T-helper 2 cell treated with Interferon-gamma antibody and Interleukin-4, amounts not matched to agents 100 ng/mL and 5 ng/mL, for 36 hours (primary cell): ENCODE measurements around the gene CCDC180. TPM values are rescaled to one million over a fixed set of nuclear protein-coding genes. Genes with fewer than 3 reads are reported as not detected.
"Not testable (repeated sequence)": the region's sequence is repeated elsewhere in the genome, so short reads cannot be mapped to it uniquely, and the experiment has no call there.

Source experiments
- intact Hi-C: fragments of 100-400 bp; cut with micrococcal nuclease; formaldehyde crosslinking; loops from one replicate; pipeline ENCODE4 v1.15.1; 2023
- total RNA-seq: library from RNA; stranded (reverse); gene quantifications from 2 replicates; pipeline ENCODE4 v1.2.3, GENCODE V29; 2022

The CCDC180 gene
- total RNA-seq = 4.0 and 5.9 TPM in 2 replicates

- intact Hi-C loops = no loop called here
Measured at GRCh38 chr9:97307500-97308163, at the start of gene CCDC180. TSS of gene CCDC180 (plus strand) at chr9:97307659. CDS start at chr9:97308064, 405 bp downstream.

- intact Hi-C loops = not testable (repeated sequence)
Measured at GRCh38 chr9:97259834-97260514, 47.5 kb upstream of the CCDC180 start.

- intact Hi-C loops = no loop called here
Measured at GRCh38 chr9:97271292-97271691, 36.2 kb upstream of the CCDC180 start.

GRCh38 chr9:97272072-97272471, 35.4 kb upstream of the CCDC180 start:
- intact Hi-C loops = no loop called here

- intact Hi-C loops = no loop called here
Measured at GRCh38 chr9:97276310-97276852, 31.1 kb upstream of the CCDC180 start.

GRCh38 chr9:97277953-97278352, 29.5 kb upstream of the CCDC180 start:
- intact Hi-C loops = no loop called here

- intact Hi-C loops = no loop called here
Measured at GRCh38 chr9:97280755-97281330, 26.6 kb upstream of the CCDC180 start.

- intact Hi-C loops = no loop called here
Measured at GRCh38 chr9:97283768-97284167, 23.7 kb upstream of the CCDC180 start.

GRCh38 chr9:97284798-97285197, 22.7 kb upstream of the CCDC180 start:
- intact Hi-C loops = no loop called here

GRCh38 chr9:97292200-97292599, 15.3 kb upstream of the CCDC180 start:
- intact Hi-C loops = no loop called here

GRCh38 chr9:97293207-97293721, 14.2 kb upstream of the CCDC180 start:
- intact Hi-C loops = no loop called here

GRCh38 chr9:97293818-97294217, 13.6 kb upstream of the CCDC180 start:
- intact Hi-C loops = no loop called here

- intact Hi-C loops = no loop called here
Measured at GRCh38 chr9:97297889-97298288, 9.6 kb upstream of the CCDC180 start.

GRCh38 chr9:97299809-97300414, 7.5 kb upstream of the CCDC180 start:
- intact Hi-C loops = no loop called here

GRCh38 chr9:97300586-97300985, 6.9 kb upstream of the CCDC180 start:
- intact Hi-C loops = no loop called here

- intact Hi-C loops = no loop called here
Measured at GRCh38 chr9:97301974-97302373, 5.5 kb upstream of the CCDC180 start.

- intact Hi-C loops = no loop called here
Measured at GRCh38 chr9:97304586-97304985, 2.9 kb upstream of the CCDC180 start.

- intact Hi-C loops = no loop called here
Measured at GRCh38 chr9:97305501-97306298, 1.8 kb upstream of the CCDC180 start.

GRCh38 chr9:97307091-97307490, 368 bp upstream of the CCDC180 start:
- intact Hi-C loops = no loop called here

GRCh38 chr9:97309260-97309659, 1.8 kb downstream of the CCDC180 start:
- intact Hi-C loops = no loop called here

- intact Hi-C loops = no loop called here
Measured at GRCh38 chr9:97310023-97310422, 2.6 kb downstream of the CCDC180 start.
